Measurements from ENCODE around the gene MT1E. TPM values are rescaled to one million over a fixed set of nuclear protein-coding genes. Genes with fewer than 3 reads are reported as not detected.

MT1E gene
- total and polyA plus RNA-seq, 2 of the 8 experiments (the other 6 are each of a cell fraction or from before 2014, with no cell fraction given): 7.9 to 117 TPM

GRCh38 chr16:56610609-56611111 is 14.9 kb upstream of the MT1E start:
- Histone ChIP-seq H3K14ac (ENCODE audit: insufficient read length) (no peak overlapping the region), H3K27me3 (replicated peaks in 1 of 4; ENCODE audit: control insufficient read depth in 3 of 4, extremely low read depth in 1 of 4, insufficient read depth in 3 of 4, low read length in 3 of 4) (peaks cover 27 to 74% (median 60%) of the 10 kb centered on the region in 4 experiments)

More at GRCh38 chr16:56610609-56611111, 14.9 kb upstream of the MT1E start:
- H2BK15ac ChIP-seq (ENCODE audit: low read length): peak overlapping the region; percentile 24; the same call in 1 of the 2 replicates
- ChIA-PET POLR2A (ENCODE audit: partially characterized antibody) (interaction anchor here (1.2 to 8.0 kb wide), 3 partner anchors 10 to 18 kb away, joined by 4 to 66 read pairs (median 4); partner anchors contain the start of gene MT1E), CTCF (ENCODE audit: partially characterized antibody) (interaction anchor here (1.0 to 2.0 kb wide), 3 partner anchors 10 to 52 kb away, joined by 3 to 5 read pairs (median 3); partner anchors contain the start of gene MT1E)
- H4K20me1 ChIP-seq (replicated peaks in 1 of 2; ENCODE audit: control insufficient read depth in 1 of 2, insufficient read depth in 2 of 2, low read length in 2 of 2): peaks cover 0 to 2% of the 10 kb centered on the region in 2 experiments
- no peak for FAIRE-seq
- peak overlapping the region in 1 of 2 experiments; percentile 77; a peak in 1 of 4 replicates for H3K4me2 ChIP-seq (ENCODE audit: insufficient read depth in 1 of 2, low read depth in 2 of 2, low read length in 2 of 2)
- H3K23ac ChIP-seq (ENCODE audit: insufficient read length): no peak overlapping the region
- no peaks in the 10 kb centered on the region for H3K79me2 ChIP-seq (ENCODE audit: control insufficient read depth in 1 of 2, insufficient read depth in 2 of 2, low read length in 2 of 2)
- H4K8ac ChIP-seq (ENCODE audit: extremely low read depth, insufficient read depth, low read length): no peak overlapping the region
- H2AK5ac ChIP-seq (ENCODE audit: low read depth, low read length): no peak overlapping the region
- H3K27ac ChIP-seq (ENCODE audit: low read depth, low read length): no peak overlapping the region
- H3K4me1 ChIP-seq (replicated peaks in 1 of 4; ENCODE audit: control insufficient read depth in 3 of 4, insufficient read depth in 4 of 4, low read length in 3 of 4): peaks cover 7 to 21% (median 10%) of the 10 kb centered on the region in 4 experiments
- H3K79me1 ChIP-seq (ENCODE audit: low read depth, low read length): no peaks in the 10 kb centered on the region
- H3K18ac ChIP-seq (ENCODE audit: extremely low read depth, low read length): no peak overlapping the region
- no peak for TF ChIP-seq PHF8 (conservative IDR thresholded peaks at IDR 0.05; ENCODE audit: low read depth, low read length)
- TF ChIP-seq KDM1A (IDR thresholded peaks at IDR 0.05; ENCODE audit: borderline replicate concordance, low read length): 0 out of 2 replicates have a peak, but pooled peaks have one; percentile 20
- 0 out of 2 replicates have a peak, but pooled peaks have one; percentile 10 for TF ChIP-seq SUZ12 (IDR thresholded peaks at IDR 0.05; ENCODE audit: low read length)
- H2BK120ac ChIP-seq (replicated peaks; ENCODE audit: low read depth, low read length): no peak overlapping the region
- H3K4me3 ChIP-seq (ENCODE audit: extremely low read depth in 1 of 4, insufficient read depth in 2 of 4, low read depth in 3 of 4, low read length in 4 of 4): no peak overlapping the region
- no peak overlapping the region for H2BK5ac ChIP-seq (ENCODE audit: low read depth, low read length)
- H3K36me3 ChIP-seq (ENCODE audit: control insufficient read depth in 2 of 4, insufficient read depth in 4 of 4, low read length in 3 of 4): no peaks in the 10 kb centered on the region
- no peak overlapping the region; the same call in 1 of the 2 replicates for H2BK12ac ChIP-seq (ENCODE audit: low read depth, low read length)
- no peak overlapping the region for H2BK20ac ChIP-seq (ENCODE audit: low read length)
- no peak overlapping the region for H4K91ac ChIP-seq (replicated peaks; ENCODE audit: insufficient read length, low read length)
- H2AFZ ChIP-seq (ENCODE audit: low read length): no peak overlapping the region
- no peak overlapping the region for H3K56ac ChIP-seq (replicated peaks; ENCODE audit: insufficient read length, low read depth, low read length)
- 68% methylated on average over 2 of the region's 2 CpGs; no CpG with 5 or more reads in 1 of the 2 experiments for WGBS, 2 experiments (ENCODE audit: extremely low coverage in 1 of 2, insufficient coverage in 1 of 2, insufficient read length in 1 of 2, insufficient replicate concordance in 2 of 2, low coverage in 1 of 2, low lambda C conversion rate in 2 of 2, missing lambda C conversion rate in 1 of 2)
- H4K5ac ChIP-seq (ENCODE audit: insufficient read length, low read depth, low read length): no peak overlapping the region
- peaks cover 11% of the 10 kb centered on the region; the same call in 1 of the 2 replicates for H3K23me2 ChIP-seq (ENCODE audit: low read depth, low read length)
- DNase-seq (ENCODE audit: low read depth in 1 of 2, low spot score in 2 of 2): no peak
- no peak overlapping the region for H3K9ac ChIP-seq (replicated peaks in 1 of 4; ENCODE audit: extremely low read depth in 1 of 4, low read depth in 3 of 4, low read length in 3 of 4)
- H3K9me3 ChIP-seq (ENCODE audit: insufficient read depth in 2 of 2, low read depth in 1 of 2, low read length in 1 of 2): no peaks in the 10 kb centered on the region
- H3K4ac ChIP-seq (replicated peaks; ENCODE audit: insufficient read length, low read depth, low read length): no peak overlapping the region
